Measurements from ENCODE around the gene RER1. TPM values are rescaled to one million over a fixed set of nuclear protein-coding genes. Genes with fewer than 3 reads are reported as not detected.
A peak's percentile ranks its signal among the peaks of the same experiment; 100 is the strongest.

Gene RER1
- total RNA-seq, 4 donors from 2014 or later: 56.4 to 76.8 (median 66.8) TPM

- no peak for DNase-seq (ENCODE audit: low spot score in 2 of 2)
- Histone ChIP-seq H3K27me3 (peaks cover 0 to 52% of the 10 kb centered on the region in 2 donors), H3K4me1 (peaks cover 0 to 38% (median 24%) of the 10 kb centered on the region in 4 donors), H3K36me3 (peaks cover 0 to 2% (median 0%) of the 10 kb centered on the region in 3 donors), H3K9me3 (no peaks in the 10 kb centered on the region), H3K4me3 (no peak overlapping the region), H3K27ac (peak overlapping the region in 1 of 4 donors; percentile 43)
- 71 to 73% methylated on average over 11 of the region's 11 CpGs for WGBS, 2 donors
- TF ChIP-seq CTCF (IDR thresholded peaks at IDR 0.05) (no peak), POLR2A (IDR thresholded peaks at IDR 0.05) (no peak), EP300 (IDR thresholded peaks at IDR 0.05) (no peak)
Measured at GRCh38 chr1:2415337-2415736, 23.7 kb downstream of the RER1 start.

GRCh38 chr1:2415801-2416208 is 24.2 kb downstream of the RER1 start:
- 61 to 71% methylated on average over 6 to 12 of the region's 19 CpGs for WGBS, 2 donors
- Histone ChIP-seq H3K4me1 (peaks cover 0 to 33% (median 24%) of the 10 kb centered on the region in 4 donors), H3K36me3 (no peaks in the 10 kb centered on the region), H3K4me3 (peak overlapping the region in 1 of 4 donors; percentile 27), H3K9me3 (no peaks in the 10 kb centered on the region), H3K27ac (peak overlapping the region in 1 of 4 donors; percentile 43), H3K27me3 (peaks cover 0 to 57% of the 10 kb centered on the region in 2 donors)
- no peak for DNase-seq (ENCODE audit: low spot score in 2 of 2)
- TF ChIP-seq EP300 (IDR thresholded peaks at IDR 0.05) (no peak), CTCF (IDR thresholded peaks at IDR 0.05) (no peak), POLR2A (IDR thresholded peaks at IDR 0.05) (no peak)

- Histone ChIP-seq H3K36me3 (no peaks in the 10 kb centered on the region), H3K27me3 (peaks cover 0 to 59% of the 10 kb centered on the region in 2 donors), H3K4me1 (peaks cover 0 to 27% (median 24%) of the 10 kb centered on the region in 4 donors), H3K9me3 (no peaks in the 10 kb centered on the region), H3K27ac (peak overlapping the region in 1 of 4 donors; percentile 43), H3K4me3 (peak overlapping the region in 1 of 4 donors; percentile 27)
- TF ChIP-seq CTCF (IDR thresholded peaks at IDR 0.05) (no peak), POLR2A (IDR thresholded peaks at IDR 0.05) (no peak), EP300 (IDR thresholded peaks at IDR 0.05) (no peak)
- WGBS, 2 donors: 45 to 46% methylated on average over 11 to 12 of the region's 12 CpGs
- no peak for DNase-seq (ENCODE audit: low spot score in 2 of 2)
Measured at GRCh38 chr1:2416403-2416802, 24.8 kb downstream of the RER1 start.

GRCh38 chr1:2417083-2417832 is 25.6 kb downstream of the RER1 start:
- peaks cover 0 to 67% of the 10 kb centered on the region in 2 donors for H3K27me3 ChIP-seq
- no peak for TF ChIP-seq EP300 (IDR thresholded peaks at IDR 0.05)
- no peak for TF ChIP-seq POLR2A (IDR thresholded peaks at IDR 0.05)
- no peak for TF ChIP-seq CTCF (IDR thresholded peaks at IDR 0.05)
- no peak overlapping the region for H3K27ac ChIP-seq
- peaks cover 0 to 3% (median 0%) of the 10 kb centered on the region in 4 donors for H3K9me3 ChIP-seq
- no peak overlapping the region for H3K4me3 ChIP-seq
- DNase-seq (ENCODE audit: low spot score in 2 of 2): no peak
- WGBS, 2 donors: 67 to 73% methylated on average over 8 of the region's 13 CpGs
- H3K36me3 ChIP-seq: no peaks in the 10 kb centered on the region
- peaks cover 0 to 23% (median 18%) of the 10 kb centered on the region in 4 donors for H3K4me1 ChIP-seq

- Histone ChIP-seq H3K4me1 (peaks cover 0 to 23% (median 18%) of the 10 kb centered on the region in 4 donors), H3K27me3 (peaks cover 0 to 72% of the 10 kb centered on the region in 2 donors), H3K27ac (no peak overlapping the region), H3K9me3 (peaks cover 0 to 9% (median 0%) of the 10 kb centered on the region in 4 donors), H3K36me3 (no peaks in the 10 kb centered on the region), H3K4me3 (no peak overlapping the region)
- TF ChIP-seq EP300 (IDR thresholded peaks at IDR 0.05) (no peak), CTCF (IDR thresholded peaks at IDR 0.05) (no peak), POLR2A (IDR thresholded peaks at IDR 0.05) (no peak)
- DNase-seq (ENCODE audit: low spot score in 2 of 2): no peak
- 64 to 71% methylated on average over 9 to 11 of the region's 14 CpGs for WGBS, 2 donors
Measured at GRCh38 chr1:2417833-2418225, 26.2 kb downstream of the RER1 start.
